ENCODE data around the gene RALGDS.

RALGDS gene

DNA sequence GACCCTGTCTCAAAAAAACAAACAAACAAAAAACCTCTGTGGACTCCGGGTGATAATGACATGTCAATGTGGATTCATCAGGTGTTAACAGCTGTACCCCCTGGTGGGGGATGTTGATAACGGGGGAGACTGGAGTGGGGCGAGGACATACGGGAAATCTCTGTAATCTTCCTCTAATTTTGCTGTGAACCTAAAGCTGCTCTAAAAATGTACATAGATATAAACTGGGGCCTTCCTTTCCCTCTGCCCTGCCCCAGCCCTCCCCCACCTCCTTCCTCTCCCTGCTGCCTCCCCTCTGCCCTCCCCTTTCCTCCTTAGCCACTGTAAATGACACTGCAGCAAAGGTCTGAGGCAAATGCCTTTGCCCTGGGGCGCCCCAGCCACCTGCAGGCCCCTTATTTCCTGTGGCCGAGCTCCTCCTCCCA is 60.6 kb downstream of the RALGDS start:
- Histone ChIP-seq H3K27ac (ENCODE audit: extremely low read depth, low read depth, low read length) (no peak overlapping the region), H3K4me1 (ENCODE audit: control insufficient read depth, insufficient read depth, low read length) (peaks cover 6% of the 10 kb centered on the region; the same call in 1 of the 2 replicates), H3K9me3 (ENCODE audit: control insufficient read depth, insufficient read depth, low read depth, low read length) (no peaks in the 10 kb centered on the region), H3K36me3 (ENCODE audit: control insufficient read depth in 2 of 2, insufficient read depth in 1 of 2, low read length in 2 of 2) (peaks cover 0 to 29% of the 10 kb centered on the region in 2 experiments; a peak in 1 of 3 replicates), H3K4me3 (ENCODE audit: low read depth, low read length) (no peak overlapping the region)
- ChIA-PET POLR2A (interaction anchor here (0.6 to 1.3 kb wide), 2 partner anchors 22 to 30 kb away, joined by 4 to 5 read pairs; partner anchors contain the start of gene GTF3C5), CTCF (interaction anchor here (0.7 to 2.2 kb wide), 5 partner anchors 19 to 433 kb away, joined by 3 to 10 read pairs (median 3); no protein-coding TSS in a partner anchor)
- TF ChIP-seq ZNF19 (tag by site-specific recombination; IDR thresholded peaks at IDR 0.05; ENCODE audit: low read depth) (no peak), WT1 (tag by site-specific recombination; IDR thresholded peaks at IDR 0.05) (peak; percentile 70), SP7 (tag by site-specific recombination; IDR thresholded peaks at IDR 0.05) (0 out of 2 replicates have a peak, but pooled peaks have one; percentile 22), ZNF621 (tag by site-specific recombination; IDR thresholded peaks at IDR 0.05) (no peak), ZIC2 (tag by site-specific recombination; IDR thresholded peaks at IDR 0.05) (0 out of 2 replicates have a peak, but pooled peaks have one; percentile 13), SCRT2 (tag by site-specific recombination; IDR thresholded peaks at IDR 0.05) (peak; percentile 68; the same call in 1 of the 2 replicates), GLIS1 (tag by site-specific recombination; IDR thresholded peaks at IDR 0.05) (peak; percentile 40; the same call in 1 of the 2 replicates)
- TF ChIP-seq, protein P1, sequence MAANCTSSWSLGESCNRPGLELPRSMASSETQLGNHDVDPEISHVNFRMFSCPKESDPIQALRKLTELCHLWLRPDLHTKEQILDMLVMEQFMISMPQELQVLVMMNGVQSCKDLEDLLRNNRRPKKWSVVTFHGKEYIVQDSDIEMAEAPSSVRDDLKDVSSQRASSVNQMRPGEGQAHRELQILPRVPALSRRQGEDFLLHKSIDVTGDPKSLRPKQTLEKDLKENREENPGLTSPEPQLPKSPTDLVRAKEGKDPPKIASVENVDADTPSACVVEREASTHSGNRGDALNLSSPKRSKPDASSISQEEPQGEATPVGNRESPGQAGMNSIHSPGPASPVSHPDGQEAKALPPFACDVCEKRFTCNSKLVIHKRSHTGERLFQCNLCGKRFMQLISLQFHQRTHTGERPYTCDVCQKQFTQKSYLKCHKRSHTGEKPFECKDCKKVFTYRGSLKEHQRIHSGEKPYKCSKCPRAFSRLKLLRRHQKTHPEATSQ (tag by site-specific recombination; IDR thresholded peaks at IDR 0.05), result no peak
- TF ChIP-seq, protein P2, sequence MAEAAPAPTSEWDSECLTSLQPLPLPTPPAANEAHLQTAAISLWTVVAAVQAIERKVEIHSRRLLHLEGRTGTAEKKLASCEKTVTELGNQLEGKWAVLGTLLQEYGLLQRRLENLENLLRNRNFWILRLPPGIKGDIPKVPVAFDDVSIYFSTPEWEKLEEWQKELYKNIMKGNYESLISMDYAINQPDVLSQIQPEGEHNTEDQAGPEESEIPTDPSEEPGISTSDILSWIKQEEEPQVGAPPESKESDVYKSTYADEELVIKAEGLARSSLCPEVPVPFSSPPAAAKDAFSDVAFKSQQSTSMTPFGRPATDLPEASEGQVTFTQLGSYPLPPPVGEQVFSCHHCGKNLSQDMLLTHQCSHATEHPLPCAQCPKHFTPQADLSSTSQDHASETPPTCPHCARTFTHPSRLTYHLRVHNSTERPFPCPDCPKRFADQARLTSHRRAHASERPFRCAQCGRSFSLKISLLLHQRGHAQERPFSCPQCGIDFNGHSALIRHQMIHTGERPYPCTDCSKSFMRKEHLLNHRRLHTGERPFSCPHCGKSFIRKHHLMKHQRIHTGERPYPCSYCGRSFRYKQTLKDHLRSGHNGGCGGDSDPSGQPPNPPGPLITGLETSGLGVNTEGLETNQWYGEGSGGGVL (tag by site-specific recombination; IDR thresholded peaks at IDR 0.05), result peak; percentile 41

DNA sequence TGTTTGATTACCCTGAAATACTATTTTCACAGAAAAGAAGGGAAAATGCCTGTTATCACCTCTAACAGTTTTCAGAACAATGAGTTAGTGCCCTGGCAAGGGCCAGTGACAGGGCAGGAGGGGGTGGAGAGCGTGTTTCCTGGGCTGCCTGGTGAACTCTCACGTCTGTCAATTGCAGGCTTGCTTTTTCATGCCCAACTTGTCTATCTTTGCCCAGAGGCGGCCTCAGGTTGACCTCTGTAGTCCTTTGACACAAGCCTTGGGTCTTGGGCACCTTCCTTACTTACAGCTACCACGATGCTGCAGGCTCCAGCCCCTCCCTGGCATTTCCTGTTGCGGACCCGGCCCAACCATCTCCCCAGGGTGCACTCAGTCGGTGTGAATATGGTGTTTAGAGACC is 61.4 kb downstream of the RALGDS start:
- H3K4me3 ChIP-seq (ENCODE audit: low read depth, low read length), result no peak overlapping the region
- no peaks in the 10 kb centered on the region for H3K9me3 ChIP-seq (ENCODE audit: control insufficient read depth, insufficient read depth, low read depth, low read length)
- TF ChIP-seq ZNF114 (tag by site-specific recombination; IDR thresholded peaks at IDR 0.05) (no peak), ZNF302 (tag by site-specific recombination; IDR thresholded peaks at IDR 0.05; ENCODE audit: low read depth) (no peak)
- no peak overlapping the region for H3K27ac ChIP-seq (ENCODE audit: extremely low read depth, low read depth, low read length)
- ChIA-PET POLR2A (interaction anchor here (1.3 kb wide), 1 partner anchor 29 kb away, joined by 4 read pairs; the partner anchor contains the start of gene GTF3C5), CTCF (interaction anchor here (0.6 to 2.2 kb wide), 7 partner anchors 10 to 85 kb away, joined by 3 to 10 read pairs (median 3); no protein-coding TSS in a partner anchor)
- H3K36me3 ChIP-seq (ENCODE audit: control insufficient read depth in 2 of 2, insufficient read depth in 1 of 2, low read length in 2 of 2), result peaks cover 0 to 37% of the 10 kb centered on the region in 2 experiments; a peak in 1 of 3 replicates
- H3K4me1 ChIP-seq (ENCODE audit: control insufficient read depth, insufficient read depth, low read length), result peaks cover 6% of the 10 kb centered on the region; the same call in 1 of the 2 replicates

DNA sequence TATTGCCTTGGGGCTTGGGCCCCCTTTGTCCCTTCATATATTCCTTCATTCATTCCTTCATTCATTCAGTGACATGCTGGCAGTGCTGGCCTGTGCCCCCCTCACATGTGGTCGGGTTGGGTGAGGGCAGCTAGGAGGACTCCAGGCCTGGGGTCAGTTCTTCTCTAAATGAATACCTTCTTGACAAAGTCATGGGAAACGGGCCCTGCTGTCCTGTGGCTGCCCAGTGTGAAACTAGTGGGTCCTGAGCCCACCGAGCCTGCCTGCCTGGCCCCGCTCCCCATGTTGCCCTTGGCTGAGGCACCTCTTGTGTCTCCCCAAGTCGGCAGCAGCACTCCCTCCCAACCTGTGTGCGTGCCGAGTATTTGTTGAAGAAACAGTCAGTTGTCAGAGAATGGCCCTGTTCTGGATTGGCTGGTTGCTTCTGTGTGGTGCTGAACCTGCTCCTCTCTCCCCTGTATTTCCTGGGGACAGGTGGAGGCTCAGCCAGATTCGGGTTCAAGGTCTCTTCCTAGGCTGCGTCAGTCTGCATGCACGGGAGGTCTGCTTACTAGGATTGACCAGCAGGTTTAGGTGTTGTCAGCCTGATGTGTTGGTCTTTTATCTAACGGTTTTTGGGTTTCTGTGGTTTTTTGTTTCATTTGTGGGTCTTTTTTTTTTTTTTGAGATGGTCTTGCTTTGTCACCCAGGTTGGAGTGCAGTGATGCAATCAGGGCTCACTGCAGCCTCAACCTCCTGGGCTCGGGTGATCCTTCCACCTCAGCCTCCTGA is 62.3 kb downstream of the RALGDS start:
- Histone ChIP-seq H3K9me3 (ENCODE audit: control insufficient read depth, insufficient read depth, low read depth, low read length) (no peaks in the 10 kb centered on the region), H3K4me1 (ENCODE audit: control insufficient read depth, insufficient read depth, low read length) (peaks cover 6% of the 10 kb centered on the region; the same call in 1 of the 2 replicates), H3K4me3 (ENCODE audit: low read depth, low read length) (no peak overlapping the region), H3K36me3 (ENCODE audit: control insufficient read depth in 2 of 2, insufficient read depth in 1 of 2, low read length in 2 of 2) (peaks cover 0 to 46% of the 10 kb centered on the region in 2 experiments; a peak in 1 of 3 replicates), H3K27ac (ENCODE audit: extremely low read depth, low read depth, low read length) (0 out of 2 replicates have a peak overlapping the region, but pooled peaks have one; percentile 16)
- no peak for TF ChIP-seq ZNF660 (tag by site-specific recombination; IDR thresholded peaks at IDR 0.05)
- peak; percentile 91 for TF ChIP-seq ZNF600 (tag by site-specific recombination; IDR thresholded peaks at IDR 0.05)
- TF ChIP-seq, protein P3, sequence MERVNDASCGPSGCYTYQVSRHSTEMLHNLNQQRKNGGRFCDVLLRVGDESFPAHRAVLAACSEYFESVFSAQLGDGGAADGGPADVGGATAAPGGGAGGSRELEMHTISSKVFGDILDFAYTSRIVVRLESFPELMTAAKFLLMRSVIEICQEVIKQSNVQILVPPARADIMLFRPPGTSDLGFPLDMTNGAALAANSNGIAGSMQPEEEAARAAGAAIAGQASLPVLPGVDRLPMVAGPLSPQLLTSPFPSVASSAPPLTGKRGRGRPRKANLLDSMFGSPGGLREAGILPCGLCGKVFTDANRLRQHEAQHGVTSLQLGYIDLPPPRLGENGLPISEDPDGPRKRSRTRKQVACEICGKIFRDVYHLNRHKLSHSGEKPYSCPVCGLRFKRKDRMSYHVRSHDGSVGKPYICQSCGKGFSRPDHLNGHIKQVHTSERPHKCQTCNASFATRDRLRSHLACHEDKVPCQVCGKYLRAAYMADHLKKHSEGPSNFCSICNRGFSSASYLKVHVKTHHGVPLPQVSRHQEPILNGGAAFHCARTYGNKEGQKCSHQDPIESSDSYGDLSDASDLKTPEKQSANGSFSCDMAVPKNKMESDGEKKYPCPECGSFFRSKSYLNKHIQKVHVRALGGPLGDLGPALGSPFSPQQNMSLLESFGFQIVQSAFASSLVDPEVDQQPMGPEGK (tag by site-specific recombination; IDR thresholded peaks at IDR 0.05), result peak; percentile 27; the same call in 1 of the 2 replicates
- TF ChIP-seq, protein P4, sequence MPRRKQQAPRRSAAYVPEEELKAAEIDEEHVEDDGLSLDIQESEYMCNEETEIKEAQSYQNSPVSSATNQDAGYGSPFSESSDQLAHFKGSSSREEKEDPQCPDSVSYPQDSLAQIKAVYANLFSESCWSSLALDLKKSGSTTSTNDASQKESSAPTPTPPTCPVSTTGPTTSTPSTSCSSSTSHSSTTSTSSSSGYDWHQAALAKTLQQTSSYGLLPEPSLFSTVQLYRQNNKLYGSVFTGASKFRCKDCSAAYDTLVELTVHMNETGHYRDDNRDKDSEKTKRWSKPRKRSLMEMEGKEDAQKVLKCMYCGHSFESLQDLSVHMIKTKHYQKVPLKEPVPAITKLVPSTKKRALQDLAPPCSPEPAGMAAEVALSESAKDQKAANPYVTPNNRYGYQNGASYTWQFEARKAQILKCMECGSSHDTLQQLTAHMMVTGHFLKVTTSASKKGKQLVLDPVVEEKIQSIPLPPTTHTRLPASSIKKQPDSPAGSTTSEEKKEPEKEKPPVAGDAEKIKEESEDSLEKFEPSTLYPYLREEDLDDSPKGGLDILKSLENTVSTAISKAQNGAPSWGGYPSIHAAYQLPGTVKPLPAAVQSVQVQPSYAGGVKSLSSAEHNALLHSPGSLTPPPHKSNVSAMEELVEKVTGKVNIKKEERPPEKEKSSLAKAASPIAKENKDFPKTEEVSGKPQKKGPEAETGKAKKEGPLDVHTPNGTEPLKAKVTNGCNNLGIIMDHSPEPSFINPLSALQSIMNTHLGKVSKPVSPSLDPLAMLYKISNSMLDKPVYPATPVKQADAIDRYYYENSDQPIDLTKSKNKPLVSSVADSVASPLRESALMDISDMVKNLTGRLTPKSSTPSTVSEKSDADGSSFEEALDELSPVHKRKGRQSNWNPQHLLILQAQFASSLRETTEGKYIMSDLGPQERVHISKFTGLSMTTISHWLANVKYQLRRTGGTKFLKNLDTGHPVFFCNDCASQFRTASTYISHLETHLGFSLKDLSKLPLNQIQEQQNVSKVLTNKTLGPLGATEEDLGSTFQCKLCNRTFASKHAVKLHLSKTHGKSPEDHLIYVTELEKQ (tag by site-specific recombination; IDR thresholded peaks at IDR 0.05; ENCODE audit: borderline replicate concordance), result no peak
- ChIA-PET POLR2A (interaction anchor here (1.8 kb wide), 1 partner anchor 28 kb away, joined by 6 read pairs; the partner anchor contains the start of gene GTF3C5), CTCF (interaction anchor here (2.1 to 2.8 kb wide), 2 partner anchors 20 to 89 kb away, joined by 7 to 11 read pairs; no protein-coding TSS in a partner anchor)
